CD14-positive monocyte (primary cell): Measurements from ENCODE around the gene RMC1. TPM values are rescaled to one million over a fixed set of nuclear protein-coding genes. Genes with fewer than 3 reads are reported as not detected.
A peak's percentile ranks its signal among the peaks of the same experiment; 100 is the strongest.

ENCODE experiments used
- DNase-seq, 3 donors: peaks; one replicate each; pipeline ENCODE4 v3.0.0-alpha.2; 2011 to 2022
- H2AFZ ChIP-seq: 2 replicates; pipeline ENCODE4 v1.6.0; 2012; ENCODE audit warnings: mild to moderate bottlenecking, low read depth, low read length, inconsistent platforms; ENCODE audit not compliant: insufficient read depth, poor library complexity, severe bottlenecking
- H3K27ac ChIP-seq, 2 donors: 1 replicate in 1 of 2; 2 replicates in 1 of 2; pipeline ENCODE4 v1.5.1; 2012 to 2013; ENCODE audit warnings: low read length in 2 of 2, control low read depth in 1 of 2, inconsistent platforms in 1 of 2, low read depth in 1 of 2, mild to moderate bottlenecking in 1 of 2
- H3K27me3 ChIP-seq, 2 donors: one replicate each; pipeline versions ENCODE4 v1.6.0 to v1.6.1; 2011 to 2013; ENCODE audit warnings: low read length in 2 of 2; ENCODE audit not compliant: control insufficient read depth in 2 of 2, insufficient read depth in 2 of 2
- H3K36me3 ChIP-seq, 2 donors: replicated peaks in 1 of 2; 1 replicate in 1 of 2; 2 replicates in 1 of 2; pipeline versions ENCODE4 v1.5.1 to v1.6.1; 2012 to 2013; ENCODE audit warnings: low read length in 2 of 2, control low read depth in 1 of 2, inconsistent platforms in 1 of 2, mild to moderate bottlenecking in 1 of 2; ENCODE audit not compliant: insufficient read depth in 2 of 2, control insufficient read depth in 1 of 2
- H3K4me1 ChIP-seq, 2 donors: 1 replicate in 1 of 2; 2 replicates in 1 of 2; pipeline versions ENCODE4 v1.5.1 to v1.6.1; 2012 to 2013; ENCODE audit warnings: low read length in 2 of 2, control low read depth in 1 of 2, inconsistent platforms in 1 of 2, mild to moderate bottlenecking in 1 of 2, moderate library complexity in 1 of 2; ENCODE audit not compliant: insufficient read depth in 2 of 2, control insufficient read depth in 1 of 2
- H3K4me2 ChIP-seq: replicated peaks from 2 replicates; pipeline ENCODE3; 2012; ENCODE audit warnings: low read length, moderate library complexity, mild to moderate bottlenecking; ENCODE audit not compliant: poor library complexity, severe bottlenecking; ENCODE audit errors: extremely low read depth
- H3K4me3 ChIP-seq, 3 experiments: fragments of 200-600 bp in 1 of 3; sonication (generic) in 1 of 3; replicated peaks in 1 of 3; 1 replicate in 2 of 3; 2 replicates in 1 of 3; pipeline ENCODE4 v1.5.1; 2011 to 2013; ENCODE audit warnings: low read length in 3 of 3, mild to moderate bottlenecking in 3 of 3, control low read depth in 2 of 3, low read depth in 2 of 3, inconsistent platforms in 1 of 3, moderate library complexity in 1 of 3
- H3K79me2 ChIP-seq: 2 replicates; pipeline ENCODE4 v1.6.0; 2012; ENCODE audit warnings: mild to moderate bottlenecking, control low read depth, inconsistent platforms, low read length, moderate library complexity; ENCODE audit not compliant: insufficient read depth
- H3K9ac ChIP-seq: 2 replicates; pipeline ENCODE4 v1.6.0; 2017; ENCODE audit warnings: low read length, mild to moderate bottlenecking; ENCODE audit not compliant: insufficient read depth, poor library complexity, severe bottlenecking
- H3K9me3 ChIP-seq, 2 donors: replicated peaks in 1 of 2; 1 replicate in 1 of 2; 2 replicates in 1 of 2; pipeline versions ENCODE4 v1.5.1 to v1.6.1; 2012 to 2013; ENCODE audit warnings: low read length in 2 of 2, control low read depth in 1 of 2; ENCODE audit not compliant: control insufficient read depth in 1 of 2, insufficient read depth in 1 of 2
- H4K20me1 ChIP-seq: 2 replicates; pipeline ENCODE4 v1.6.0; 2012; ENCODE audit warnings: mild to moderate bottlenecking, low read length, control low read depth, moderate library complexity; ENCODE audit not compliant: insufficient read depth
- H3K27ac Mint-ChIP-seq, 7 donors: one replicate each; pipeline ENCODE4 v1.8.0; 2020; ENCODE audit warnings: mild to moderate bottlenecking in 7 of 7, mixed read lengths in 7 of 7, moderate library complexity in 6 of 7, inconsistent platforms in 2 of 7
- H3K27me3 Mint-ChIP-seq, 3 donors: one replicate each; pipeline ENCODE4 v1.8.0; 2021 to 2022; ENCODE audit warnings: low read depth in 3 of 3, mild to moderate bottlenecking in 3 of 3, mixed read lengths in 3 of 3, moderate library complexity in 3 of 3, inconsistent platforms in 1 of 3
- H3K36me3 Mint-ChIP-seq, 2 donors: one replicate each; pipeline ENCODE4 v1.8.0; 2020; ENCODE audit warnings: mixed read lengths in 2 of 2, inconsistent platforms in 1 of 2, mild to moderate bottlenecking in 1 of 2
- H3K4me1 Mint-ChIP-seq: one replicate; pipeline ENCODE4 v1.8.0; 2020; ENCODE audit warnings: mild to moderate bottlenecking, mixed read lengths
- H3K4me3 Mint-ChIP-seq, 2 donors: one replicate each; pipeline ENCODE4 v1.8.0; 2020; ENCODE audit warnings: mild to moderate bottlenecking in 2 of 2, mixed read lengths in 2 of 2, moderate library complexity in 1 of 2
- H3K9me3 Mint-ChIP-seq, 7 donors: one replicate each; pipeline ENCODE4 v1.8.0; 2020 to 2022; ENCODE audit warnings: mixed read lengths in 7 of 7, mild to moderate bottlenecking in 6 of 7, moderate library complexity in 6 of 7, inconsistent platforms in 2 of 7
- WGBS: methylation state at CpG from one replicate; pipeline ENCODE4 v1.1.5; 2013; ENCODE audit warnings: missing lambda C conversion rate; ENCODE audit not compliant: insufficient coverage; 5-methylcytosine and 5-hydroxymethylcytosine counted together
- intact Hi-C, 2 donors: fragments of 100-400 bp; cut with micrococcal nuclease; formaldehyde crosslinking; loops; one replicate each; pipeline versions ENCODE4 v1.15.0 to v1.15.1; 2023
- polyA plus RNA-seq, 3 donors: library from polyadenylated mRNA; depleted of rRNA in 1 of 3; unstranded in 2 of 3; stranded (reverse) in 1 of 3; fragments of 300-500 nt in 2 of 3; fragments of >200 nt in 1 of 3; fragmentation: Illumina TruSeq in 2 of 3; gene quantifications; 1 replicate in 2 of 3; 2 replicates in 1 of 3; pipeline ENCODE4 v1.2.3, GENCODE V29; 2012 to 2021
- TF ChIP-seq, protein P1 (sequence below): fragments of 200-600 bp; IDR thresholded peaks from one replicate; pipeline ENCODE4 v1.8.0; 2022; ENCODE audit warnings: antibody characterized with exemption, mild to moderate bottlenecking

The RMC1 gene
- polyA plus RNA-seq, 3 donors: 21.9 to 70.8 (median 30.1) TPM

GRCh38 chr18:23568281-23569138 lies 65.2 kb downstream of the RMC1 start:
- Histone ChIP-seq H3K36me3 (peaks cover 70 to 97% of the 10 kb centered on the region in 2 donors), H3K27ac (no peak overlapping the region), H3K9ac (no peak overlapping the region), H3K27me3 (no peaks in the 10 kb centered on the region), H2AFZ (no peak overlapping the region), H4K20me1 (peaks cover 8% of the 10 kb centered on the region), H3K4me1 (peaks cover 6 to 7% of the 10 kb centered on the region in 2 donors), H3K9me3 (no peaks in the 10 kb centered on the region), H3K4me2 (no peak overlapping the region), H3K4me3 (no peak overlapping the region), H3K79me2 (peaks cover 9% of the 10 kb centered on the region)
- WGBS: 95% methylated on average over 3 of the region's 7 CpGs
- intact Hi-C loops: no loop called here
- DNase-seq: no peak
- Mint-ChIP-seq H3K27ac (peak overlapping the region in 2 of 7 donors; percentile 21 to 43), H3K4me3 (no peak overlapping the region), H3K9me3 (no peaks in the 10 kb centered on the region), H3K27me3 (no peaks in the 10 kb centered on the region), H3K36me3 (peaks cover 73 to 88% of the 10 kb centered on the region in 2 donors), H3K4me1 (peaks cover 11% of the 10 kb centered on the region)
- TF ChIP-seq, protein P1, sequence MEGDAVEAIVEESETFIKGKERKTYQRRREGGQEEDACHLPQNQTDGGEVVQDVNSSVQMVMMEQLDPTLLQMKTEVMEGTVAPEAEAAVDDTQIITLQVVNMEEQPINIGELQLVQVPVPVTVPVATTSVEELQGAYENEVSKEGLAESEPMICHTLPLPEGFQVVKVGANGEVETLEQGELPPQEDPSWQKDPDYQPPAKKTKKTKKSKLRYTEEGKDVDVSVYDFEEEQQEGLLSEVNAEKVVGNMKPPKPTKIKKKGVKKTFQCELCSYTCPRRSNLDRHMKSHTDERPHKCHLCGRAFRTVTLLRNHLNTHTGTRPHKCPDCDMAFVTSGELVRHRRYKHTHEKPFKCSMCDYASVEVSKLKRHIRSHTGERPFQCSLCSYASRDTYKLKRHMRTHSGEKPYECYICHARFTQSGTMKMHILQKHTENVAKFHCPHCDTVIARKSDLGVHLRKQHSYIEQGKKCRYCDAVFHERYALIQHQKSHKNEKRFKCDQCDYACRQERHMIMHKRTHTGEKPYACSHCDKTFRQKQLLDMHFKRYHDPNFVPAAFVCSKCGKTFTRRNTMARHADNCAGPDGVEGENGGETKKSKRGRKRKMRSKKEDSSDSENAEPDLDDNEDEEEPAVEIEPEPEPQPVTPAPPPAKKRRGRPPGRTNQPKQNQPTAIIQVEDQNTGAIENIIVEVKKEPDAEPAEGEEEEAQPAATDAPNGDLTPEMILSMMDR: no peak

GRCh38 chr18:23569299-23570063 lies 66.2 kb downstream of the RMC1 start:
- H3K9ac ChIP-seq: no peak overlapping the region
- no CpG with 5 or more reads among the region's 5 CpGs for WGBS
- peak overlapping the region in 1 of 7 donors; percentile 35 for H3K27ac Mint-ChIP-seq
- no peak overlapping the region for H3K4me3 ChIP-seq
- H3K36me3 Mint-ChIP-seq: peaks cover 65 to 79% of the 10 kb centered on the region in 2 donors
- H3K9me3 ChIP-seq: no peaks in the 10 kb centered on the region
- no peak overlapping the region for H2AFZ ChIP-seq
- TF ChIP-seq, protein P1: no peak
- peaks cover 20% of the 10 kb centered on the region for H3K4me1 Mint-ChIP-seq
- no peak overlapping the region for H3K27ac ChIP-seq
- H3K4me3 Mint-ChIP-seq: no peak overlapping the region
- H3K9me3 Mint-ChIP-seq: no peaks in the 10 kb centered on the region
- intact Hi-C loops: loop anchor here in 1 of 2 donors (5.0 kb wide), 1 partner anchor 32 kb away; no protein-coding TSS in a partner anchor
- peaks cover 66 to 88% of the 10 kb centered on the region in 2 donors for H3K36me3 ChIP-seq
- H4K20me1 ChIP-seq: peaks cover 18% of the 10 kb centered on the region
- DNase-seq: no peak
- H3K27me3 ChIP-seq: no peaks in the 10 kb centered on the region
- H3K4me1 ChIP-seq: peaks cover 14 to 16% of the 10 kb centered on the region in 2 donors
- H3K79me2 ChIP-seq: peaks cover 9% of the 10 kb centered on the region
- no peak overlapping the region for H3K4me2 ChIP-seq
- H3K27me3 Mint-ChIP-seq: no peaks in the 10 kb centered on the region
